ENCODE measurements around the gene ADGRB2.

ADGRB2 gene

DNA sequence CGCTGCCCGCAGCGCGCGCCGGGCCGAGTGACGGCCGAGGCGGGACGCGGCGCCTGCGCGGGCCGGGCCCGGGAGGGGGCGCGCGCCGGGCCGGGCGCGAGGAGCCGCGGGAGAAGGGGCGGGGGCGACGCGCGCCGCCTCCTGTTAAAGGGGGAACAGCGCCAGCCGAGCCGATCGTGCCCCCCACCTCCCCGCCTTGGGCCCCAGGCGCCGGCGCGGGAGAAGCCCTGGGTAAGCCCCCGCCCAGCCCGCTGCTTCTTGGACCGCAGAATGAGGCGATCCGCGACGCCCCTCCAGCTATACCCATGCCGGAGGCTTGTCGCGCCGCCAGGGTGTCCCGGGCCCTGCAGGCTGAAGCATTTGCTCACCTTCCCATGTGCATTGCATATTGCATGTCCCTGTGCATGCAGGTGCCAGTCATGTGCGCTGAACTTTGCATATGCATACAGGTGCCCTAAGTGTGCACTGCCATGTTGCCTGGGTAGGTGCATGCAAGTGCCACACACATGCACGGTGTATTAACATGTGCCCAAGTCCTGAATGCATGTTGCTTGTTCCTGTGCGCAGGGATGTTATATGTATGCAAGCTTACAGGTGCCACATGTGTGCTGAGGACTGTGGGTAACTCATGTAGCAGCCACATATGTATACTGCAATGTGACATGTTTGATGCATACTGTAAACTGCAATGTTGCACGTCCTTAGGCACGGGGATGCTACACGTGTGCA, at the start of gene ADGRB2:
Gene ADGRB2, minus strand, starts transcription at position 29 of the 729 bp plus-strand sequence. CDS start 7,119 bp downstream, outside the sequence.
- ATAC-seq: peak in 1 of 2 donors; percentile 3

DNA sequence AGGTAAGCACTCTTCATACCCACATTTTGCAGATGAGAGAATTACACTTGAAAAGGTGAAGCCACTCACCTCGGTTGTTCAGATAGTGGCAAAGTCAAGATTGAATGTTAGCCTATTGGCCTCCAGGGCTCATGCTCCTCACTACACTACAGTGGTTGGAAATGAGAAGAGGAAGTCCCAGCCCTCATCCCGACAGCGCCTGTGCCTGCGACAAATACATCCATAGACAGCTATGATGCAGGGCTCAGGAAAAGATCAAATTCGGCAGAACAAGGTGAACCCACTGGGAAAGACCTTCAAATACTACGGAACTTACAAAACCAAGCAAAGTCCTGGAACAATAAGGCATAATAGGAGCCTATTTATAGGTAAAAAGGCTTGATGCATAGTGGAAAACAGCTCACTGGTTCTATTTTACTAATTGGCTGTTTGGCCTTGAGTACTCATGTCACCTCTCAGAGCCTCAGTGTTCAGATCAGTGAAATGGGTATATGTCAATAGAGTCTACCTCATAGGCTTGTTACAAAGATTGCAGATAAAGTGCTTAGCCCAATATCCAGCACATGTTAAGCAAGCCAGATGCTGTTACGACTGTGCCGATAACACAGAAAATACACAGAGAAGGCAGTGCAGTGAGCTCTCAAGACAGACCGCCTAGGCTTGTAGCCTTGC, 48.2 kb upstream of the ADGRB2 start:
- no peak for ATAC-seq

DNA sequence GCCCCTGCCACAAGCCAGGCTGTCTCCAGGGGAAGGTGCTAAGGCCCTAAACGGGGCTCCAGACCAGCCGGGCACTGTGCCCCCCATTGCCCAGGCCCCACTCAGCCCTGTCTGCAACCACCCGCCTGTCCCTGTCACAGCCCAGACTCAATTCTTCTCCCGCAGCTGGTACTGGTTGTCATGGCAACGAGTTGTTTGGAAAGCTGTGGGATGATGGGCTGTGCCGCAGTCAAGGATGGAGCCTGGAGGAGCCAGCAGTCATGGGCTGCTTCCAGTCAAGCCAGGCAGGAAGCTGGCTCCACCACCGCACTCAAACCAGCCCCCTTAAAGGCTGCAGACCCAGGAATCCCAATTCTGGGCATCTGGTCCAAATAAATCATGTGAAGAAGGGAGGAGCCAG, 47.5 kb upstream of the ADGRB2 start:
- no peak for ATAC-seq

DNA sequence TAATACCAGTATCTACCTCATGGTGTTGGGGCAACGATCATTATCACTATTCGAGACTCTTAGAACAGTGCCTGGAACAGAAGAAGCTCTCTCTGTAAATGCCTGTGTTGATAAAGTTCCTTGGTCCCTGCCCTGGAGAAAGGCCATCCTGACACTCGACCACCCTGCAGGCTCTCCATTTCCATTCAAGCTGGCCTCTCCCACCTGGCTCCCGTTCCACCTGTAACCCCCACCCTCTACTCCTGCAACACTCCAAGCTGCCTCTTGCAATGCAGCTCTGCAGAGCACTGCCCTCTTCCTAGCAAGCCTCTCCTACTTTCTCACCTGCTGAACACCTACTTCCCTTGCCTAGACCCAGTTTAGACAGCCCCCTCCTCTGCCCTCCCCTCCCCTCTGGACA, 45.6 kb upstream of the ADGRB2 start:
- ATAC-seq: no peak

- ATAC-seq: no peak
These were observed 43.3 kb upstream of the ADGRB2 start for GRCh38 chr1:31807273-31808048.

DNA sequence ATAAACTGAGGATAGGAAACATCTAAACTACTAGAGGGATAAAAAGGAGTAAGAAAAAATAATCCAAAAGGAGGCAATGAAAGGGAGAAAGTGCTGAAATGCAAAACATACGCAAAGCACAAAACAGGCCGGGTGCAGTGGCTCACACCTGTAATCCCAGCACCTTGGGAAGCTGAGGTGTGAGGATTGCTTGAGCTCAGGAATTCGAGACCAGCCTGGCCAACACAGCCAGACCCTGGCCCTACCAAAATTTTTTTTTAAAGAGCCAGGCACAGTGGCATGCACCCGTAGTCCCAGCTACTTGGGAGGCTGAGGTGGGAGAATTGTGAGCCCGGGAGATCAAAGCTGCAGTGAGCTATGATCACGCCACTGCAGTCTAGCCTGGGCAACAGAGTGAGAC, 41.2 kb upstream of the ADGRB2 start:
- no peak for ATAC-seq

DNA sequence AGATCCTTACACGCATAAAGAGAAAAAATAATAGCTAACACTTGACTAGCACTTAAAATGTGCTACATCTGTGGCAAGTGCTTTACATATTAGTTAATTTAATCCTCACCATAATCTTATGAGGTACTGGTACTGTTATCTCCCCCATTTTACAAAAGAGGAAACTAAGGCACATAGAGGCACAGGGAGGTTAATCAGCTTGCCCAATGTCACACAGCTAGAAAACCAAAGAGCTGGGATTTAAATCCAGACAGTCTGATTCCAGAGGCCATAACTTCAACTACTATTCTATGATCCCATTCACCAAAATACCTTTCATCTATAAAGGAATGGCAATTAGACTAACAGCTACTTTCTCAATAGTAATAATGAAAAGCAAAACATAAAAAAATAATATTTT, 40.0 kb upstream of the ADGRB2 start:
- no peak for ATAC-seq

DNA sequence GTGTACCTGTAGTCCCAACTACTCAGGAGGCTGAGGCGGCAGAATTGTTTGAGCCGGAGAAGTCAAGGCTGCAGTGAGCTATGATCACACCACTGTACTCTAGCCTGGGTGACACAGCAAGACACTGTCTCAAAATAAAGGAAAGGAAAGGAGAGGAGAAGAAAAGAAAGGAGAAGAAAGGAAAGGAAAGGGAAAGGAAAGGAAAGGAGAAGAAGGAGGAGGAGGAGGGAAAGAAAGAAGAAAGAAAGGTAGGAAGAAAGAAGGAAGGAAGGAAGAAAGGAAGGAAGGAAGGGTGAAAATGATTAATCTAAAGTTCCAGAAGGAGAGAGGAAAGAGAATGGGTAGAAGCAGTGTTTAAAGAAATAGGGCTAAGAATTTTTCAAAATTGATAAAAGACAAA, 39.5 kb upstream of the ADGRB2 start:
- no peak for ATAC-seq

DNA sequence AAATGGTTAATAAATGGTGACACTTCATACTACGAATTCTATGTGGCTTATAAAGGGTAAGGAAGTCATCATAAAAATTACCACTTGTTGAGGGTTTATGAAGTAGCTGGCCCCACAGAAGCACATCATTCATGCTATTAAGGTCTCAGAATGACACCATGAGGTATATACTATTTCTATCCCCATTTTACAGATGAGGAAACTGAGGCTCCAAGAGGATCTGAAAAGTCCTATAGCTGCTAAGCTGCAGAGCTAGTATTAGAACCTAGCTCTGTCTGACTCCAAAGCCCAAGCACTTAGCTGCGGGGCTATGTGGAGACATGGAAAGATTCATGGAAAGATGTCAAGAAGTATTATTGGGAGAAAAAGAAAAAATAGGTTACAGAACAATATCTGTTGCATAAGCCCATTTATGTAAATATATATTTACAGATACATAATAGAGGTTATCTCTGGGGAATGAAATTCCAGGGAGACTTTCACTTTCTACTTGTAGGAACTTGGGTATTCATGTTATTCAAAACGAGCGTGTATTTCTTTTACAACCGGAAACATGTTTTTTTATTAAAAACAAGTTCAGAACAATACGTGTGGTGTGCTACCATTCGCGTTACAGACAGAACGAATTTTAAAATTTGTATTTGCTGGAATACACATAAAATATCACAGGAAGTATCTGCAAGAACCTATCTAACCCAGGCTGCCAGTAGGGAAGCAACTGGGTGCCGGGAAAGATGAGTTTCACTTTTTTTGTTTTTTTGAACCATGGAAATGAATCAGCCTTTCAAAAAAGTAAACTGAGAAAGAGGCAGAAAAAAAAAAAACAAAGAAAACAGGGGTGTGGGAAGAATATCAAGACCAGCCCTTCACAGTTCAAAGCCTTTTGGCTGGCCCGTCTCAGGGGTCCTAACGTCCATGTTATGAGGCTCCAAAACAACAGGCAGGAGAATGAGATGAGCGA, 38.3 kb upstream of the ADGRB2 start:
- ATAC-seq: no peak

GRCh38 chr1:31801458-31801857, 37.3 kb upstream of the ADGRB2 start:
- no peak for ATAC-seq

- ATAC-seq: no peak
These were observed 36.5 kb upstream of the ADGRB2 start for GRCh38 chr1:31800674-31800967.

- ATAC-seq: no peak
These were observed 35.9 kb upstream of the ADGRB2 start for GRCh38 chr1:31799895-31800673.

GRCh38 chr1:31799196-31799894, 35.2 kb upstream of the ADGRB2 start:
- ATAC-seq: no peak

GRCh38 chr1:31798433-31799195, 34.5 kb upstream of the ADGRB2 start:
- peak; percentile 89 to 91 for ATAC-seq

DNA sequence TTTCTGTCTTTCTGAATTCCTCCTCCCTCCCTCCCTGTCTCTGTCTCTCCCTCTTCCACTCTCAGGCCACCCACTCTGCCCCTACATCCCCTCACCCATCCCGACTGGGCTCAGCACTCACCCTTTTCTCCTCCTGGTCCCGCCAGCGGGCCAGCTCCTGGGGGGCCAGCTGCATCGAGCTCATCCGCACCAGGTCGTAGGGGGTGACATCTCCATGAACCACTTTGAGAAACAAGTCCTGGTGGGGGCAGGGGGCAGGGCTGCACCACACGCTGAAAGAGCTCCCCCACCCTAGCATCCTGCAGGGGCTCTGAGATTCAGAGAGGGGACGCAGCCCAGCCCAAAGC, 33.9 kb upstream of the ADGRB2 start:
- ATAC-seq: no peak

- no peak for ATAC-seq
These were observed 33.1 kb upstream of the ADGRB2 start for GRCh38 chr1:31797216-31797615.

GRCh38 chr1:31796707-31797106, 32.6 kb upstream of the ADGRB2 start:
- no peak for ATAC-seq

GRCh38 chr1:31795801-31796621, 31.9 kb upstream of the ADGRB2 start:
- no peak for ATAC-seq

DNA sequence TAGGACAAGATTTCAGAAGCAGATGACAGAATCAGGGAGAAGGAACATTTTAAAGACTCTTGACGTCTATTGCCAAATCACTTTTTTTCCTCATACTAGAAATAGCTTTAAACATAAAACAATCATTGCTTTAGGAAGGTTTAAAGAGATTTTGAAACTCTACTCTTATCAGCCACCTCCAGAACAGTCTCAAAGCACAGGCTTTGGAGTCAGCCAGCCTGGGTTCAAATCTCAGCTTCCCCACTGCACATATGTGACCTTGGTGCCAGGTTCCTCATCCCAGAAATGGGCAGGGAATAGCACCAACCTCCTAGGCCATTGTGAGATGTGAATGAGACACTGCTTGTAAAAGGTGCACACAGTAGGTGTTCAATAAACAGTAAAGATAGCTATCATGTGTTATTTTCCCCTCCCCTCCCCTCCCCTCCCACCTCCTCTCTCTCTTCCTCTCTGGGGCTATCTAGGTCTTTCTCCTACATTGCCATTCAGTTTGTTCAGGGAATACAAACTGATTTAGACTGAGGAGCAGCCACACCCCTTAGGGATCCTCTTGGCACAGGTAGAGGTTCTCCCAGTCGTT, 31.0 kb upstream of the ADGRB2 start:
- ATAC-seq: no peak
